Measurements from ENCODE around the gene KCNIP4. TPM values are rescaled to one million over a fixed set of nuclear protein-coding genes. Genes with fewer than 3 reads are reported as not detected.

Gene KCNIP4
- total and polyA plus RNA-seq, 2 experiments from 2014 or later = 0.14 to 0.63 TPM

DNA sequence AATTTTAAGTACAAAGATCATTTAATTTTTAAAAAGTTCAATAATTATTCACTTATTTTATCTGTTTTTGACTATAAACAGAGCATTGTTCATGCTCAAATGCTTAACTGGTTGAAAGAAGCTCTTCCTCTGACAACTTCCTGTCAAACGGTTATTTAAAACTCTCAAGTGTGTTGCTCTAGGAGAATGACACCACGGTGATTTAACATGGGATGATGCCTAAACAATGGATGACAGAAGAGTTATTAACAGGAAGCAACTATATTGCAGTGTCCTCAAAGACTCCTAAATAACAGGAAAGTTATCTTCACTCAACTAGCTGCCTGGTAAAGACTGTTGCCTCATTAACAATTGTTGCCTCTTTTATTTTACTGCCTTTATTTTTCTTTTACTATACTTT is 738.7 kb downstream of the KCNIP4 start (continued):
- TF ChIP-seq, protein P1, sequence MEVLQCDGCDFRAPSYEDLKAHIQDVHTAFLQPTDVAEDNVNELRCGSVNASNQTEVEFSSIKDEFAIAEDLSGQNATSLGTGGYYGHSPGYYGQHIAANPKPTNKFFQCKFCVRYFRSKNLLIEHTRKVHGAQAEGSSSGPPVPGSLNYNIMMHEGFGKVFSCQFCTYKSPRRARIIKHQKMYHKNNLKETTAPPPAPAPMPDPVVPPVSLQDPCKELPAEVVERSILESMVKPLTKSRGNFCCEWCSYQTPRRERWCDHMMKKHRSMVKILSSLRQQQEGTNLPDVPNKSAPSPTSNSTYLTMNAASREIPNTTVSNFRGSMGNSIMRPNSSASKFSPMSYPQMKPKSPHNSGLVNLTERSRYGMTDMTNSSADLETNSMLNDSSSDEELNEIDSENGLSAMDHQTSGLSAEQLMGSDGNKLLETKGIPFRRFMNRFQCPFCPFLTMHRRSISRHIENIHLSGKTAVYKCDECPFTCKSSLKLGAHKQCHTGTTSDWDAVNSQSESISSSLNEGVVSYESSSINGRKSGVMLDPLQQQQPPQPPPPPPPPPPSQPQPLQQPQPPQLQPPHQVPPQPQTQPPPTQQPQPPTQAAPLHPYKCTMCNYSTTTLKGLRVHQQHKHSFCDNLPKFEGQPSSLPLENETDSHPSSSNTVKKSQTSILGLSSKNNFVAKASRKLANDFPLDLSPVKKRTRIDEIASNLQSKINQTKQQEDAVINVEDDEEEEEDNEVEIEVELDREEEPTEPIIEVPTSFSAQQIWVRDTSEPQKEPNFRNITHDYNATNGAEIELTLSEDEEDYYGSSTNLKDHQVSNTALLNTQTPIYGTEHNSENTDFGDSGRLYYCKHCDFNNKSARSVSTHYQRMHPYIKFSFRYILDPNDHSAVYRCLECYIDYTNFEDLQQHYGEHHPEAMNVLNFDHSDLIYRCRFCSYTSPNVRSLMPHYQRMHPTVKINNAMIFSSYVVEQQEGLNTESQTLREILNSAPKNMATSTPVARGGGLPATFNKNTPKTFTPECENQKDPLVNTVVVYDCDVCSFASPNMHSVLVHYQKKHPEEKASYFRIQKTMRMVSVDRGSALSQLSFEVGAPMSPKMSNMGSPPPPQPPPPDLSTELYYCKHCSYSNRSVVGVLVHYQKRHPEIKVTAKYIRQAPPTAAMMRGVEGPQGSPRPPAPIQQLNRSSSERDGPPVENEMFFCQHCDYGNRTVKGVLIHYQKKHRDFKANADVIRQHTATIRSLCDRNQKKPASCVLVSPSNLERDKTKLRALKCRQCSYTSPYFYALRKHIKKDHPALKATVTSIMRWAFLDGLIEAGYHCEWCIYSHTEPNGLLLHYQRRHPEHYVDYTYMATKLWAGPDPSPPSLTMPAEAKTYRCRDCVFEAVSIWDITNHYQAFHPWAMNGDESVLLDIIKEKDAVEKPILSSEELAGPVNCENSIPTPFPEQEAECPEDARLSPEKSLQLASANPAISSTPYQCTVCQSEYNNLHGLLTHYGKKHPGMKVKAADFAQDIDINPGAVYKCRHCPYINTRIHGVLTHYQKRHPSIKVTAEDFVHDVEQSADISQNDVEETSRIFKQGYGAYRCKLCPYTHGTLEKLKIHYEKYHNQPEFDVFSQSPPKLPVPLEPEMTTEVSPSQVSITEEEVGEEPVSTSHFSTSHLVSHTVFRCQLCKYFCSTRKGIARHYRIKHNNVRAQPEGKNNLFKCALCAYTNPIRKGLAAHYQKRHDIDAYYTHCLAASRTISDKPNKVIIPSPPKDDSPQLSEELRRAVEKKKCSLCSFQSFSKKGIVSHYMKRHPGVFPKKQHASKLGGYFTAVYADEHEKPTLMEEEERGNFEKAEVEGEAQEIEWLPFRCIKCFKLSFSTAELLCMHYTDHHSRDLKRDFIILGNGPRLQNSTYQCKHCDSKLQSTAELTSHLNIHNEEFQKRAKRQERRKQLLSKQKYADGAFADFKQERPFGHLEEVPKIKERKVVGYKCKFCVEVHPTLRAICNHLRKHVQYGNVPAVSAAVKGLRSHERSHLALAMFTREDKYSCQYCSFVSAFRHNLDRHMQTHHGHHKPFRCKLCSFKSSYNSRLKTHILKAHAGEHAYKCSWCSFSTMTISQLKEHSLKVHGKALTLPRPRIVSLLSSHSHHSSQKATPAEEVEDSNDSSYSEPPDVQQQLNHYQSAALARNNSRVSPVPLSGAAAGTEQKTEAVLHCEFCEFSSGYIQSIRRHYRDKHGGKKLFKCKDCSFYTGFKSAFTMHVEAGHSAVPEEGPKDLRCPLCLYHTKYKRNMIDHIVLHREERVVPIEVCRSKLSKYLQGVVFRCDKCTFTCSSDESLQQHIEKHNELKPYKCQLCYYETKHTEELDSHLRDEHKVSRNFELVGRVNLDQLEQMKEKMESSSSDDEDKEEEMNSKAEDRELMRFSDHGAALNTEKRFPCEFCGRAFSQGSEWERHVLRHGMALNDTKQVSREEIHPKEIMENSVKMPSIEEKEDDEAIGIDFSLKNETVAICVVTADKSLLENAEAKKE (CRISPR knock-in tag; IDR thresholded peaks at IDR 0.05) = no peak
- no peak for TF ChIP-seq JUNB (IDR thresholded peaks at IDR 0.05; ENCODE audit: unreplicated experiment)
- TF ChIP-seq, protein P2, sequence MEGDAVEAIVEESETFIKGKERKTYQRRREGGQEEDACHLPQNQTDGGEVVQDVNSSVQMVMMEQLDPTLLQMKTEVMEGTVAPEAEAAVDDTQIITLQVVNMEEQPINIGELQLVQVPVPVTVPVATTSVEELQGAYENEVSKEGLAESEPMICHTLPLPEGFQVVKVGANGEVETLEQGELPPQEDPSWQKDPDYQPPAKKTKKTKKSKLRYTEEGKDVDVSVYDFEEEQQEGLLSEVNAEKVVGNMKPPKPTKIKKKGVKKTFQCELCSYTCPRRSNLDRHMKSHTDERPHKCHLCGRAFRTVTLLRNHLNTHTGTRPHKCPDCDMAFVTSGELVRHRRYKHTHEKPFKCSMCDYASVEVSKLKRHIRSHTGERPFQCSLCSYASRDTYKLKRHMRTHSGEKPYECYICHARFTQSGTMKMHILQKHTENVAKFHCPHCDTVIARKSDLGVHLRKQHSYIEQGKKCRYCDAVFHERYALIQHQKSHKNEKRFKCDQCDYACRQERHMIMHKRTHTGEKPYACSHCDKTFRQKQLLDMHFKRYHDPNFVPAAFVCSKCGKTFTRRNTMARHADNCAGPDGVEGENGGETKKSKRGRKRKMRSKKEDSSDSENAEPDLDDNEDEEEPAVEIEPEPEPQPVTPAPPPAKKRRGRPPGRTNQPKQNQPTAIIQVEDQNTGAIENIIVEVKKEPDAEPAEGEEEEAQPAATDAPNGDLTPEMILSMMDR (conservative IDR thresholded peaks at IDR 0.05; ENCODE audit: low read depth in 2 of 2) = no peak

DNA sequence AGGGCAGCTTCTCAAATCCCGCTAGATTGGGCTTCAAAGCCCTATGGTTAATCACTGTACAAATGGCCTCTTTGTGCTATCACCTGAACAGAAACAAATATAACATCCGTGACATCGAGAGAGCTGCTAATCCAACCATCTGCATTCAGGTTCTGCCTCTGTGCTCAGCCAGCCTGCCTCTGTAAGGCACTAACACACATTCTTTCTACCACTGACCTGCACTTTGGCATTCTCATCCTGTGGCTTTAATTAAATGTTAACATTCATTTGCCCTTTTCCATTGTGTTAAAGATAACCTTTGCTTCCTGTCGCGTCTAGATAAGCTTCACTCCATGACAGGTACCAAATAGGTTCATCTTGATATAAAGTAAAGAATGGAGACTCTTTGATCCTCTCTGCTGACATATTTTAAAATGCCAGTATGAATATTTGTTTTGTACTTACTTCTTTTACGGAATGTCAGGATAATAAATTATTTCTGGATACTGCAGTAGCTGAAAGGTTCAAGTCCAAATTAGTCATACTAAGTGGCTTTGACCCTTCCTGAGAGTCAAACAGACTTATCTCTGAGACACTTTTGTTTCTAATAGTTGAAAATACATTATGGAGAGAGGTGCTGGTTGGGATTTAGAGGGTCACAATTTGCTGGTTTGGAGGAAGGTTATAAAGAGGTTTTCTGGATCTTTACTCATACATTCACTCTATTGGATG is 742.6 kb downstream of the KCNIP4 start:
- no peaks in the 10 kb centered on the region for H3K9me2 ChIP-seq (ENCODE audit: insufficient read depth)
- no peaks in the 10 kb centered on the region for H4K20me1 ChIP-seq (replicated peaks; ENCODE audit: insufficient read depth)
- no peak overlapping the region for H3K4me2 ChIP-seq
- H3K4me1 ChIP-seq (ENCODE audit: insufficient read depth) = peaks cover 4% of the 10 kb centered on the region; the same call in 1 of the 2 replicates
- no peak overlapping the region for H3K4me3 ChIP-seq
- H3K36me3 ChIP-seq (ENCODE audit: insufficient read depth) = no peaks in the 10 kb centered on the region
- H2AFZ ChIP-seq = no peak overlapping the region; the same call in 1 of the 2 replicates
- peak; percentile 7 for DNase-seq (ENCODE audit: low spot score)
- no peaks in the 10 kb centered on the region for H3K27me3 Mint-ChIP-seq (ENCODE audit: insufficient read depth, low read depth, poor library complexity)
- H3K27me3 ChIP-seq (ENCODE audit: insufficient read depth) = no peaks in the 10 kb centered on the region
- H3K79me2 ChIP-seq (replicated peaks; ENCODE audit: insufficient read depth) = no peaks in the 10 kb centered on the region
- no peaks in the 10 kb centered on the region for H3K9me3 Mint-ChIP-seq
- ATAC-seq = no peak; the same call in 2 of the 3 replicates
- no peak overlapping the region for H3K4me3 Mint-ChIP-seq
- H3K4me1 Mint-ChIP-seq = no peaks in the 10 kb centered on the region; the same call in 2 of the 3 replicates
- no peaks in the 10 kb centered on the region for H3K36me3 Mint-ChIP-seq (ENCODE audit: low read depth)
- no peaks in the 10 kb centered on the region for H3F3A ChIP-seq (replicated peaks; ENCODE audit: low read depth)
- no peak overlapping the region for H3K27ac Mint-ChIP-seq
- H3K27ac ChIP-seq (ENCODE audit: low read depth) = no peak overlapping the region
- TF ChIP-seq STAT1 (IDR thresholded peaks at IDR 0.05; ENCODE audit: unreplicated experiment) = no peak
- no peak for TF ChIP-seq NANOG (IDR thresholded peaks at IDR 0.05; ENCODE audit: borderline replicate concordance)
- TF ChIP-seq, protein P3, sequence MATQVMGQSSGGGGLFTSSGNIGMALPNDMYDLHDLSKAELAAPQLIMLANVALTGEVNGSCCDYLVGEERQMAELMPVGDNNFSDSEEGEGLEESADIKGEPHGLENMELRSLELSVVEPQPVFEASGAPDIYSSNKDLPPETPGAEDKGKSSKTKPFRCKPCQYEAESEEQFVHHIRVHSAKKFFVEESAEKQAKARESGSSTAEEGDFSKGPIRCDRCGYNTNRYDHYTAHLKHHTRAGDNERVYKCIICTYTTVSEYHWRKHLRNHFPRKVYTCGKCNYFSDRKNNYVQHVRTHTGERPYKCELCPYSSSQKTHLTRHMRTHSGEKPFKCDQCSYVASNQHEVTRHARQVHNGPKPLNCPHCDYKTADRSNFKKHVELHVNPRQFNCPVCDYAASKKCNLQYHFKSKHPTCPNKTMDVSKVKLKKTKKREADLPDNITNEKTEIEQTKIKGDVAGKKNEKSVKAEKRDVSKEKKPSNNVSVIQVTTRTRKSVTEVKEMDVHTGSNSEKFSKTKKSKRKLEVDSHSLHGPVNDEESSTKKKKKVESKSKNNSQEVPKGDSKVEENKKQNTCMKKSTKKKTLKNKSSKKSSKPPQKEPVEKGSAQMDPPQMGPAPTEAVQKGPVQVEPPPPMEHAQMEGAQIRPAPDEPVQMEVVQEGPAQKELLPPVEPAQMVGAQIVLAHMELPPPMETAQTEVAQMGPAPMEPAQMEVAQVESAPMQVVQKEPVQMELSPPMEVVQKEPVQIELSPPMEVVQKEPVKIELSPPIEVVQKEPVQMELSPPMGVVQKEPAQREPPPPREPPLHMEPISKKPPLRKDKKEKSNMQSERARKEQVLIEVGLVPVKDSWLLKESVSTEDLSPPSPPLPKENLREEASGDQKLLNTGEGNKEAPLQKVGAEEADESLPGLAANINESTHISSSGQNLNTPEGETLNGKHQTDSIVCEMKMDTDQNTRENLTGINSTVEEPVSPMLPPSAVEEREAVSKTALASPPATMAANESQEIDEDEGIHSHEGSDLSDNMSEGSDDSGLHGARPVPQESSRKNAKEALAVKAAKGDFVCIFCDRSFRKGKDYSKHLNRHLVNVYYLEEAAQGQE (IDR thresholded peaks at IDR 0.05; ENCODE audit: unreplicated experiment) = no peak
- TF ChIP-seq ZNF114 (CRISPR knock-in tag; IDR thresholded peaks at IDR 0.05) = no peak
- TF ChIP-seq, protein P2 (conservative IDR thresholded peaks at IDR 0.05; ENCODE audit: low read depth in 2 of 2) = no peak
- TF ChIP-seq EZH2phosphoT487 (IDR thresholded peaks at IDR 0.05; ENCODE audit: unreplicated experiment) = no peak
- no peak for TF ChIP-seq JUNB (IDR thresholded peaks at IDR 0.05; ENCODE audit: unreplicated experiment)
- no peak for TF ChIP-seq ZNF331 (CRISPR knock-in tag; IDR thresholded peaks at IDR 0.05; ENCODE audit: low read depth)
